Psoas muscle (tissue), 8 donors: Measurements from ENCODE around the gene ZFTA. TPM values are rescaled to one million over a fixed set of nuclear protein-coding genes. Genes with fewer than 3 reads are reported as not detected.

Source experiments
- ATAC-seq, 4 donors: fragments of 200-7000 bp; cut with Tn5 transposase; one replicate each; pipeline ENCODE4 v1.9.1; 2020; ENCODE audit warnings: moderate library complexity in 3 of 4, mild to moderate bottlenecking in 2 of 4
- DNase-seq, 2 donors: peaks; one replicate each; pipeline ENCODE4 v3.0.0-alpha.2; 2020
- H3K27ac ChIP-seq: fragments of 200-600 bp; one replicate; pipeline ENCODE4 v1.8.0; 2022
- H3K27me3 ChIP-seq, 3 donors: fragments of 200-600 bp in 1 of 3; one replicate each; pipeline versions ENCODE4 v1.6.1 to v1.8.0; 2013 to 2022; ENCODE audit warnings: low read length in 2 of 3, mild to moderate bottlenecking in 2 of 3, moderate library complexity in 1 of 3; ENCODE audit not compliant: insufficient read depth in 3 of 3
- H3K36me3 ChIP-seq, 2 donors: fragments of 200-600 bp in 1 of 2; one replicate each; pipeline versions ENCODE4 v1.6.1 to v1.8.0; 2013 to 2022; ENCODE audit warnings: low read depth in 1 of 2, mild to moderate bottlenecking in 1 of 2, moderate library complexity in 1 of 2; ENCODE audit not compliant: insufficient read depth in 1 of 2
- H3K4me1 ChIP-seq: fragments of 200-600 bp; one replicate; pipeline ENCODE4 v1.8.0; 2022
- H3K4me3 ChIP-seq: fragments of 200-600 bp; one replicate; pipeline ENCODE4 v1.8.0; 2022; ENCODE audit warnings: mild to moderate bottlenecking
- H3K9me3 ChIP-seq: fragments of 200-600 bp; one replicate; pipeline ENCODE4 v1.8.0; 2022
- WGBS, 3 donors: extraction: QIAGEN DNeasy Blood & Tissue Kit; methylation state at CpG; one replicate each; pipeline versions ENCODE4 v1.1.6 to v1.1.7; 2013; 5-methylcytosine and 5-hydroxymethylcytosine counted together
- intact Hi-C, 2 donors: fragments of 100-400 bp; cut with DNase I; formaldehyde crosslinking; loops; one replicate each; pipeline versions ENCODE4 v1.11.0 to v1.14.2; 2022
- polyA plus RNA-seq, 3 donors: library from polyadenylated mRNA; stranded (reverse); fragments of 200-250 nt; gene quantifications; one replicate each; pipeline ENCODE4 v1.2.3, GENCODE V29; 2013
- total RNA-seq, 4 donors: library from RNA; stranded (reverse); fragmentation: NEBNext Ultra II Directional in 2 of 4; extraction: Animal tissue kit (Norgen Biotek cat#: 25700) in 2 of 4; gene quantifications; one replicate each; pipeline versions ENCODE4 v1.2.1 to v1.2.4, GENCODE V29; 2021 to 2023
- TF ChIP-seq, protein P1 (sequence below): fragments of 200-600 bp; IDR thresholded peaks from one replicate; pipeline ENCODE4 v1.8.0; 2022; ENCODE audit warnings: antibody characterized with exemption
- donor health status: healthy with polysubstance abuse.
- donor health status: DM: no; HTN: no; CAD: no; lungs with moderate emphysema.
- donor health status: Bipolar disorder and iron deficiency.
- donor health status: healthy.
- donor health status: DM: yes; HTN: yes; CAD: no.
- donor health status: DM: no; HTN: no; CAD: no.
- donor health status: DM: no; HTN: no; CAD: no.
- donor health status: DM: yes; HTN: yes; CAD: no.

ZFTA gene
- total and polyA plus RNA-seq, 7 donors = 2.1 to 14.7 (median 7.5) TPM

DNA sequence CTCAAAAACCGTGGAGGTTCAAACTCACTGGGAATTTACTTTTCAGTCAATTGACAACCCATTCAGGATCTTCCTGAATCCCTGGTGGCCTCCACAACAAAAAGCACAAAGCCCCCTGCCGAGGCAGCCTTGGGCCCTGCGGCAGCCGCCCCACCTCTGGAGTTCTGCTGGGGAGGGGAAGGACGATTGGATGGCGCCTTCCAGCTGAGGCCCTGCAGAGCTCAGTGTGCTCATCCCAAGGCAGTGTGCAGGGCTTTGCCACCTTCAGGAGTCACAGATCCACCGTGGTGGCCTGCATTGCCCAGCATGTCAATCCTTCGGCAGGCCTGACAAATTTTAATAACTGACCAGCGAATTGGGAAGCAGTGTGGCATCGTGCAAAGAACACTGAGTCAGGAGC is 7.4 kb downstream of the ZFTA start:
- DNase-seq = no peak
- intact Hi-C loops = loop anchor here in 1 of 2 donors (10.0 kb wide), 1 partner anchor 394 kb away; no protein-coding TSS in a partner anchor
- Histone ChIP-seq H3K4me3 (no peak overlapping the region), H3K9me3 (no peaks in the 10 kb centered on the region), H3K27ac (no peak overlapping the region), H3K4me1 (no peaks in the 10 kb centered on the region), H3K36me3 (peaks cover 3 to 49% of the 10 kb centered on the region in 2 donors), H3K27me3 (no peaks in the 10 kb centered on the region)
- ATAC-seq = no peak
- TF ChIP-seq, protein P1, sequence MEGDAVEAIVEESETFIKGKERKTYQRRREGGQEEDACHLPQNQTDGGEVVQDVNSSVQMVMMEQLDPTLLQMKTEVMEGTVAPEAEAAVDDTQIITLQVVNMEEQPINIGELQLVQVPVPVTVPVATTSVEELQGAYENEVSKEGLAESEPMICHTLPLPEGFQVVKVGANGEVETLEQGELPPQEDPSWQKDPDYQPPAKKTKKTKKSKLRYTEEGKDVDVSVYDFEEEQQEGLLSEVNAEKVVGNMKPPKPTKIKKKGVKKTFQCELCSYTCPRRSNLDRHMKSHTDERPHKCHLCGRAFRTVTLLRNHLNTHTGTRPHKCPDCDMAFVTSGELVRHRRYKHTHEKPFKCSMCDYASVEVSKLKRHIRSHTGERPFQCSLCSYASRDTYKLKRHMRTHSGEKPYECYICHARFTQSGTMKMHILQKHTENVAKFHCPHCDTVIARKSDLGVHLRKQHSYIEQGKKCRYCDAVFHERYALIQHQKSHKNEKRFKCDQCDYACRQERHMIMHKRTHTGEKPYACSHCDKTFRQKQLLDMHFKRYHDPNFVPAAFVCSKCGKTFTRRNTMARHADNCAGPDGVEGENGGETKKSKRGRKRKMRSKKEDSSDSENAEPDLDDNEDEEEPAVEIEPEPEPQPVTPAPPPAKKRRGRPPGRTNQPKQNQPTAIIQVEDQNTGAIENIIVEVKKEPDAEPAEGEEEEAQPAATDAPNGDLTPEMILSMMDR = no peak
- WGBS, 3 donors = 80 to 81% (median 80%) methylated on average over 10 of the region's 10 CpGs

DNA sequence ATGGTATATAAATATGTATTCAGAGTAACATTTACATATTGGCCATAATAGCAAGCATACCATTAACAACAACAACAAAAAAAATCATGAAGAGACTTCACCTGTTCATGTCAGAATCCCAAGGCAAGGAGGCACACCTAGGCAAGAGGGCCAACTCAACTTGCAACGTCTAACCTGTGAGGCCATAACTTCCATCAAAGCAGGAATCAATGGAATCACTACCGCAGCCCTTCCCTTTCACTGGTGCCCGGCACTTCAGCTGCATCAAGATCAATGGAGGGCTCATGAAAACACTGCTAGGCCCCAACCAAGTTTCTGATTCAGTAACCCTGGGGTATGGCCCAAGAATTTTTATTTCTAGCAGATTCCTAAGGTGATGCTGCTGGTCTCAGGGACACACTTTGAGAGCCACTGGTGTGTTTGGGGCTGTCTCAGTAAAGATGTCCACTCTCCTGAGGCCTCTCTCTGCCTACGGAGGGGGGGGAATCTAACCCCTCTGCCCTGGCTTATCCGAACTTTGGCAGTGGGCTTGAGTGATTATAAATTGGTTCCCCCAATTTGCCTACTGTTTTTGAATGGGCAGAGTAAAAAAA is 8.0 kb downstream of the ZFTA start:
- no peaks in the 10 kb centered on the region for H3K9me3 ChIP-seq
- DNase-seq = no peak
- no peak overlapping the region for H3K4me3 ChIP-seq
- intact Hi-C loops = loop anchor here in 1 of 2 donors (10.0 kb wide), 1 partner anchor 394 kb away; no protein-coding TSS in a partner anchor
- TF ChIP-seq, protein P1 = no peak
- 72 to 81% (median 77%) methylated on average over 5 of the region's 5 CpGs for WGBS, 3 donors
- no peaks in the 10 kb centered on the region for H3K4me1 ChIP-seq
- no peak overlapping the region for H3K27ac ChIP-seq
- H3K36me3 ChIP-seq = peaks cover 3 to 54% of the 10 kb centered on the region in 2 donors
- H3K27me3 ChIP-seq = no peaks in the 10 kb centered on the region
- ATAC-seq = no peak

DNA sequence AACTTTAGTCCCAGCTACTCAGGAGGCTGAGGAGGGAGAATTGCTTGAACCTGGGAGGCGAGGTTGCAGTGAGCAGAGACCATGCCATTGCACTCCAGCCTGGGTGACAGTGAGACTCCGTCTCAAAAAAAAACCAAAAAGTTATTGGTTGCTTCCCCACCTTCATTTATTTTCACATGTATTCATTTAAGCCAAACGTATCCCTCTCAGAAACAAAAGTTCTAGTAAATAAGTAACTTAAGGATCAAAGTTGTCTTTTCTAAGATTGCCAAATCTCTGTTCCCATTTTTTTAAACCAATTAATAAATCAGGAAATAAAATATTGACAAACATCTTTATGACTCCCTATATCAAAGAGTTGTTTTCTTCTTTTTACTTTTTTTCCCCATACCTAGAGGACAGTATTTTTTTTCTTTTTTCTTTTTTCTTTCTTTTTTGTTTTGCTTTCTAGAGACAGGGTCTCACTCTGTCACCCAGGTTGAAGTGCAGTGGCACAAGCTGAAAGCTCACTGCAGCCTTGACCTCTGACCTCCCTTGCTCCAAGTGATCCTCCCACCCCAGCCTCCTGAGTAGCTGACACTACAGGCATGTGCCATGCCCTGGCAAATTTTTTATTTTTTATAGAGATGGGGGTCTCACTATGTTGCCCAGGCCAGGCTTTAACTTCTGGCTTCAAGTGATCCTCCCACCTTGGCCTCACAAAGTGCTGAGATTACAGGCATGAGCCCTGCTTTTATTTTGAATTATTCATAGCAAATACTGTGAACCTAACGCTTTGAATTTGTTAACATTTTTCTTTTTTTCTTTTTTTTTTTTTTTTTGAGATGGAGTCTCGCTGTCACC is 11.4 kb downstream of the ZFTA start:
- intact Hi-C loops = no loop called here
- no peak overlapping the region for H3K4me3 ChIP-seq
- WGBS, 3 donors = 93 to 94% (median 93%) methylated on average over 5 of the region's 5 CpGs
- H3K36me3 ChIP-seq = peaks cover 9 to 82% of the 10 kb centered on the region in 2 donors
- H3K9me3 ChIP-seq = no peaks in the 10 kb centered on the region
- H3K4me1 ChIP-seq = no peaks in the 10 kb centered on the region
- no peaks in the 10 kb centered on the region for H3K27me3 ChIP-seq
- DNase-seq (no peak), ATAC-seq (no peak)
- TF ChIP-seq, protein P1 = no peak
- no peak overlapping the region for H3K27ac ChIP-seq

DNA sequence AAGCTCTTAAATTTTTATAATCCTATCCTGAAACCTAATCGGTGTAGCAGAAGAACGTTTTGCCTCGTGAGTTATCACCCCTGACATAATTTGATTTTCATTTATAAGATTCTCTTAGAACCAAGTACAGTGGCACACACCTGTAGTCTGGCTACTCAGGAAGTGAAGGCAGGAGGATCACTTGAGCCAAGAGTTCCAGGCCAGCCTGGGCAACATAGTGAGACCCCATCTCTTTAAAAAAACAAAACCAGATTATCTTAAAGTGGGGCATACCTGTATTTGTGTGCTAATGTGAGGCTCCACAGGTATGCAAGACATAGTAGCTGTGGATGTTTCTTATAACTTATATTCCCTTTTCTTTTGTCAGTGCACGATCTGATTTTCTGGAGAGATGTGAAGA is 19.0 kb downstream of the ZFTA start:
- H3K27ac ChIP-seq = no peak overlapping the region
- no peaks in the 10 kb centered on the region for H3K9me3 ChIP-seq
- ATAC-seq (no peak), DNase-seq (no peak)
- TF ChIP-seq, protein P1 = no peak
- no peak overlapping the region for H3K4me3 ChIP-seq
- H3K27me3 ChIP-seq = no peaks in the 10 kb centered on the region
- intact Hi-C loops = no loop called here
- peaks cover 9 to 66% of the 10 kb centered on the region in 2 donors for H3K36me3 ChIP-seq
- WGBS, 3 donors = 81 to 90% (median 90%) methylated on average over 4 of the region's 4 CpGs
- no peaks in the 10 kb centered on the region for H3K4me1 ChIP-seq
